Measurements from ENCODE around the gene VSTM1. TPM values are rescaled to one million over a fixed set of nuclear protein-coding genes. Genes with fewer than 3 reads are reported as not detected.

VSTM1 gene
- total RNA-seq, 1 donor from 2014 or later = 1.1 TPM

- no peak overlapping the region for H3K27ac ChIP-seq
- intact Hi-C loops (cut with DNase I) = loop anchor here (5.0 to 10.0 kb wide), 2 partner anchors 120 to 182 kb away; partner anchors contain the start of gene CACNG7
- no peak for ATAC-seq
- H3K4me1 ChIP-seq = no peaks in the 10 kb centered on the region
- no peak for DNase-seq
- TF ChIP-seq, protein P1, sequence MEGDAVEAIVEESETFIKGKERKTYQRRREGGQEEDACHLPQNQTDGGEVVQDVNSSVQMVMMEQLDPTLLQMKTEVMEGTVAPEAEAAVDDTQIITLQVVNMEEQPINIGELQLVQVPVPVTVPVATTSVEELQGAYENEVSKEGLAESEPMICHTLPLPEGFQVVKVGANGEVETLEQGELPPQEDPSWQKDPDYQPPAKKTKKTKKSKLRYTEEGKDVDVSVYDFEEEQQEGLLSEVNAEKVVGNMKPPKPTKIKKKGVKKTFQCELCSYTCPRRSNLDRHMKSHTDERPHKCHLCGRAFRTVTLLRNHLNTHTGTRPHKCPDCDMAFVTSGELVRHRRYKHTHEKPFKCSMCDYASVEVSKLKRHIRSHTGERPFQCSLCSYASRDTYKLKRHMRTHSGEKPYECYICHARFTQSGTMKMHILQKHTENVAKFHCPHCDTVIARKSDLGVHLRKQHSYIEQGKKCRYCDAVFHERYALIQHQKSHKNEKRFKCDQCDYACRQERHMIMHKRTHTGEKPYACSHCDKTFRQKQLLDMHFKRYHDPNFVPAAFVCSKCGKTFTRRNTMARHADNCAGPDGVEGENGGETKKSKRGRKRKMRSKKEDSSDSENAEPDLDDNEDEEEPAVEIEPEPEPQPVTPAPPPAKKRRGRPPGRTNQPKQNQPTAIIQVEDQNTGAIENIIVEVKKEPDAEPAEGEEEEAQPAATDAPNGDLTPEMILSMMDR (IDR thresholded peaks at IDR 0.05) = no peak
- no peaks in the 10 kb centered on the region for H3K9me3 ChIP-seq
- no peak overlapping the region for H3K4me3 ChIP-seq
- H3K27me3 ChIP-seq = peaks cover 15% of the 10 kb centered on the region
- H3K36me3 ChIP-seq = no peaks in the 10 kb centered on the region
Observed at GRCh38 chr19:54024660-54025059, 39.0 kb downstream of the VSTM1 start.

DNA sequence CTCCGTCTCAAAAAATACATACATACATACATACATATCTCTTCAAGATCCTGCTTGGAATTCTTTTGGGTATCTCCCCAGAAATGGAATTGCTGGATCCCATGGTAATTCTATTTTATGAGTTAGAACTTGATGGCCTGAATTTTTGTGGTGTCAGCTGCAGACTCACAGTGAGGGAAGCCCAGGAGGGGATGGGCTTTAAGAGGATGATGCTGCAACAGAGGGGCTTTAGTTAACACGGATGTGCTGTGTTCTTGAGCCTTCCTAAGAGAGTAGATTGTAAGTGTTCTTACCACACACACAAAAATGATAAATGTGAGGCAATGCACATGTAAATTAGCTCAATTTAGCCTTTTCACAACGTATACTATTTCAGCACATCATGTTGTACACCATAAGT lies 40.5 kb downstream of the VSTM1 start:
- Histone ChIP-seq H3K27me3 (peaks cover 15% of the 10 kb centered on the region), H3K4me3 (no peak overlapping the region), H3K36me3 (no peaks in the 10 kb centered on the region), H3K27ac (no peak overlapping the region), H3K4me1 (no peaks in the 10 kb centered on the region), H3K9me3 (no peaks in the 10 kb centered on the region)
- no peak for DNase-seq
- no peak for ATAC-seq
- intact Hi-C loops (cut with DNase I) = loop anchor here (5.0 to 10.0 kb wide), 2 partner anchors 118 to 181 kb away; partner anchors contain the start of gene CACNG7
- TF ChIP-seq, protein P1 (IDR thresholded peaks at IDR 0.05) = no peak

GRCh38 chr19:54021932-54022331 lies 41.8 kb downstream of the VSTM1 start:
- Histone ChIP-seq H3K27ac (no peak overlapping the region), H3K4me3 (no peak overlapping the region), H3K4me1 (no peaks in the 10 kb centered on the region), H3K27me3 (peaks cover 15% of the 10 kb centered on the region), H3K36me3 (no peaks in the 10 kb centered on the region), H3K9me3 (no peaks in the 10 kb centered on the region)
- ATAC-seq (no peak), DNase-seq (no peak)
- TF ChIP-seq, protein P1 (IDR thresholded peaks at IDR 0.05) = no peak
- intact Hi-C loops (cut with DNase I) = loop anchor here (5.0 to 10.0 kb wide), 2 partner anchors 117 to 180 kb away; partner anchors contain the start of gene CACNG7

DNA sequence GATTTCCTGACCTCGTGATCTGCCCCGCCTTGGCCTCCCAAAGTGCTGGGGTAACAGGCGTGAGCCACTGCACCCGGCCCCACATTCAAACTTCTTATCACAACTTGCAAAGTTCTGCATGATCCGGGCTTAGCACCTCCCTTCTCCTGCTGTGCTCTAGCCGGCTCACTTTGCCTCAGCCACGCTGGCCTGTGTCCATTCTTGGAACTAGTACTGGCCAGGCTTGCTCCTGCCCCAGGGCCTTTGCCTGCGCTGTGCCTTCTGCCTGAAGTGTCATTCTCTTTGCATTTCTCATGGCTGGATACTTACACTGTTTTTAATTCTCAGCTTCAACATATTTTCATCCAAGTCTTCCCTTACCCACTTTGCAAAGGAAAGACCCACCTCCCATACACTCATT lies 42.3 kb downstream of the VSTM1 start:
- H3K27ac ChIP-seq = no peak overlapping the region
- no peak for ATAC-seq
- intact Hi-C loops (cut with DNase I) = loop anchor here (5.0 to 10.0 kb wide), 2 partner anchors 117 to 179 kb away; partner anchors contain the start of gene CACNG7
- TF ChIP-seq, protein P1 (IDR thresholded peaks at IDR 0.05) = no peak
- H3K4me1 ChIP-seq = no peaks in the 10 kb centered on the region
- no peaks in the 10 kb centered on the region for H3K9me3 ChIP-seq
- no peak overlapping the region for H3K4me3 ChIP-seq
- no peaks in the 10 kb centered on the region for H3K36me3 ChIP-seq
- H3K27me3 ChIP-seq = peaks cover 15% of the 10 kb centered on the region
- DNase-seq = no peak

- Histone ChIP-seq H3K36me3 (no peaks in the 10 kb centered on the region), H3K4me1 (no peaks in the 10 kb centered on the region), H3K4me3 (no peak overlapping the region), H3K27me3 (peaks cover 16% of the 10 kb centered on the region), H3K27ac (no peak overlapping the region), H3K9me3 (no peaks in the 10 kb centered on the region)
- intact Hi-C loops (cut with DNase I) = no loop called here
- DNase-seq = no peak
- ATAC-seq = no peak
- TF ChIP-seq, protein P1 (IDR thresholded peaks at IDR 0.05) = no peak
Observed at GRCh38 chr19:54017261-54017660, 46.4 kb downstream of the VSTM1 start.

Measured in upper lobe of right lung (tissue), 1 donor.